Nephron (organoid): ENCODE data around the gene PDZD8.
A peak's percentile ranks its signal among the peaks of the same experiment; 100 is the strongest.

Source experiments
- H3K27ac Mint-ChIP-seq, 3 experiments: 2 replicates each; pipeline ENCODE4 v1.8.0; 2020; ENCODE audit warnings: mixed read lengths in 3 of 3, mild to moderate bottlenecking in 2 of 3, moderate library complexity in 1 of 3
- H3K27me3 Mint-ChIP-seq: 2 replicates; pipeline ENCODE4 v1.8.0; 2021; ENCODE audit warnings: low read depth, mild to moderate bottlenecking, moderate library complexity, mixed read lengths
- H3K36me3 Mint-ChIP-seq: 2 replicates; pipeline ENCODE4 v1.8.0; 2020; ENCODE audit warnings: low read depth, mixed read lengths
- H3K4me1 Mint-ChIP-seq: 2 replicates; pipeline ENCODE4 v1.8.0; 2020; ENCODE audit warnings: mixed read lengths
- H3K4me3 Mint-ChIP-seq, 3 experiments: 2 replicates each; pipeline ENCODE4 v1.8.0; 2020; ENCODE audit warnings: mild to moderate bottlenecking in 3 of 3, mixed read lengths in 3 of 3, moderate library complexity in 2 of 3
- H3K9me3 Mint-ChIP-seq: 2 replicates; pipeline ENCODE4 v1.8.0; 2020; ENCODE audit warnings: mixed read lengths
- TF ChIP-seq, protein P1 (sequence below), 3 experiments: fragments of 200-600 bp; sonication (generic); IDR thresholded peaks; one replicate each; pipeline ENCODE4 v1.5.0; 2021; ENCODE audit warnings: antibody characterized with exemption in 3 of 3; ENCODE audit not compliant: unreplicated experiment in 3 of 3

PDZD8 gene

DNA sequence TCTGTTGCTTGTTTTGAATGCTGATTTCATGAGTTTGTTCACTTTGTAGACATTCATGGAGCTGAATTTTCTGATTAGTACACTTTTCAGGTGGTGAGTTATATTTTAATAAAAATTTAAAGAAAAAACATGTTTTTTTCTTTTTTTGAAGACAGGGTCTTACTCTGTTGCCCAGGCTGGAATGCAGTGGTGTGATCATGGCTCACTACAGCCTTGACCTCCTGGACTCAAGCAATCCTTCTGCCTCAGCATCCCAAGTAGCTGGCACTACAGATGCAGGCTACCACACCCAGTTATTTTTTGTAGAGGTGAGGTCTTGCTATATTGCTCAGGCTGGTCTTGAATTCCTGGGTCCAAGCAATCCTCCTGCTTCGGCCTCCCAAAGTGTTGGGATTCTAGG is 23.7 kb downstream of the PDZD8 start:
- Mint-ChIP-seq H3K4me1 (no peaks in the 10 kb centered on the region), H3K27ac (no peak overlapping the region), H3K4me3 (no peak overlapping the region), H3K27me3 (no peaks in the 10 kb centered on the region), H3K36me3 (no peaks in the 10 kb centered on the region), H3K9me3 (no peaks in the 10 kb centered on the region)
- TF ChIP-seq, protein P1, sequence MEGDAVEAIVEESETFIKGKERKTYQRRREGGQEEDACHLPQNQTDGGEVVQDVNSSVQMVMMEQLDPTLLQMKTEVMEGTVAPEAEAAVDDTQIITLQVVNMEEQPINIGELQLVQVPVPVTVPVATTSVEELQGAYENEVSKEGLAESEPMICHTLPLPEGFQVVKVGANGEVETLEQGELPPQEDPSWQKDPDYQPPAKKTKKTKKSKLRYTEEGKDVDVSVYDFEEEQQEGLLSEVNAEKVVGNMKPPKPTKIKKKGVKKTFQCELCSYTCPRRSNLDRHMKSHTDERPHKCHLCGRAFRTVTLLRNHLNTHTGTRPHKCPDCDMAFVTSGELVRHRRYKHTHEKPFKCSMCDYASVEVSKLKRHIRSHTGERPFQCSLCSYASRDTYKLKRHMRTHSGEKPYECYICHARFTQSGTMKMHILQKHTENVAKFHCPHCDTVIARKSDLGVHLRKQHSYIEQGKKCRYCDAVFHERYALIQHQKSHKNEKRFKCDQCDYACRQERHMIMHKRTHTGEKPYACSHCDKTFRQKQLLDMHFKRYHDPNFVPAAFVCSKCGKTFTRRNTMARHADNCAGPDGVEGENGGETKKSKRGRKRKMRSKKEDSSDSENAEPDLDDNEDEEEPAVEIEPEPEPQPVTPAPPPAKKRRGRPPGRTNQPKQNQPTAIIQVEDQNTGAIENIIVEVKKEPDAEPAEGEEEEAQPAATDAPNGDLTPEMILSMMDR (IDR thresholded peaks at IDR 0.05; ENCODE audit: unreplicated experiment in 3 of 3), result no peak

DNA sequence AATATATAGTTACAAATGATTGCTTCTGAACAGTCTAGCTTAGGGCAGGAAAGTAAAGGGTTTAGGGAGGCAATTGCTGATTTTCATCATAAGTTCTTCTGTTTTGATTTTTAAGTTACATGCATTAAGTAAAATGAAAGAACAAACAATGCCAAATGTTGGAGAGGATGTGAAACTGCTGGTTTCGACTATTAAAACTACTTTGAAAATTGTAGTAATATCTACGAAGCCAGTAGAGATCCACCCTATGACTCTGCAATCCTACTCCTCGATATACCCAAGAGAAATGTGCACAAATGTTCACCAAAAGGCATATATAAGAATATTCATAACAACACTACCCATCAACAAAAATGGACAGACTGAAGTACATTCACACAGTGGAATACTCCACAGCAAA is 24.3 kb downstream of the PDZD8 start:
- no peaks in the 10 kb centered on the region for H3K9me3 Mint-ChIP-seq

DNA sequence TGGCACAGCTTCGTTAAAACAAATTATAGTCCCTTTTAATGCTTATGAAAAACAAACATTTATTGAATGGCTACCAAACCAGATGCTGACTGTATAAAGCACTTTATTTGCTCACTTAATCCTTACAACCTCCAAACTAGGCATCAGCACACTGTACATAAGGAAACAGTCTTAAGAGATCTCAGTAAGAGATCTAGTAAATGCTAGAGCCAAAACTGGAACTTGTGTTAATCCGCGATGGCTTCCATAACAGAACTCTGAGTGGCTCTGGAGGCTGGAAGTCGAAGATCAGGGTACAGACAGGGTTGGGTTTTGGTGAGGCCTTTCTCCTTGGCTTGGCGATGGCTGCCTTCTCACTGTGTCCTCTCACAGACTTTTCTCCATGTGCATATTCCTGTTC is 27.0 kb downstream of the PDZD8 start:
- Mint-ChIP-seq H3K4me1 (peaks cover 9% of the 10 kb centered on the region), H3K9me3 (no peaks in the 10 kb centered on the region), H3K36me3 (no peaks in the 10 kb centered on the region), H3K4me3 (no peak overlapping the region), H3K27ac (no peak overlapping the region), H3K27me3 (no peaks in the 10 kb centered on the region)
- TF ChIP-seq, protein P1 (IDR thresholded peaks at IDR 0.05; ENCODE audit: unreplicated experiment in 3 of 3), result no peak

More for the DNA sequence above, 24.3 kb downstream of the PDZD8 start:
- Mint-ChIP-seq H3K4me1 (no peaks in the 10 kb centered on the region), H3K36me3 (no peaks in the 10 kb centered on the region), H3K4me3 (no peak overlapping the region), H3K27ac (no peak overlapping the region), H3K27me3 (no peaks in the 10 kb centered on the region)
- TF ChIP-seq, protein P1 (IDR thresholded peaks at IDR 0.05; ENCODE audit: unreplicated experiment in 3 of 3), result no peak

DNA sequence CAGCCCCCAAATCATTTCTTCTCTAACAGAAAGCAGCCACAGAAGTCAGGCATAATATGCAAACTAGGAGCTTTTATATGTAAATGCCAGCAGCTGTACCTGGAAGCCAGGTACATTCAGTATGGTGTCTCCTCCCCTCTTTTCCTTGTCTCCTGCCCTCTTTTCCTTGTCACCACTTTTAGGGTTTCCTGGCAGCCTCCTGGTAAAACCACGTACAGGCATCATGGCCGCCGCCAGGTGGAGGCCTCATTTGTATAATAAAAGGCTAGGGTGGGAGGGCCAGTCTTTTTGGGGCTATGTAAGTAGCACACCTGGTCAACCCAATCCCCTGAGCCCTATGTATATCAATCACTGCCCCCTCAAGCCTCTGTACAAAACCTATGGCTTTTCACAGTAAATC is 28.7 kb downstream of the PDZD8 start:
- no peaks in the 10 kb centered on the region for H3K9me3 Mint-ChIP-seq
- TF ChIP-seq, protein P1 (IDR thresholded peaks at IDR 0.05; ENCODE audit: unreplicated experiment in 3 of 3), result no peak
- H3K36me3 Mint-ChIP-seq, result no peaks in the 10 kb centered on the region
- H3K27me3 Mint-ChIP-seq, result no peaks in the 10 kb centered on the region
- H3K4me1 Mint-ChIP-seq, result peaks cover 18% of the 10 kb centered on the region
- no peak overlapping the region for H3K4me3 Mint-ChIP-seq
- H3K27ac Mint-ChIP-seq, result no peak overlapping the region

DNA sequence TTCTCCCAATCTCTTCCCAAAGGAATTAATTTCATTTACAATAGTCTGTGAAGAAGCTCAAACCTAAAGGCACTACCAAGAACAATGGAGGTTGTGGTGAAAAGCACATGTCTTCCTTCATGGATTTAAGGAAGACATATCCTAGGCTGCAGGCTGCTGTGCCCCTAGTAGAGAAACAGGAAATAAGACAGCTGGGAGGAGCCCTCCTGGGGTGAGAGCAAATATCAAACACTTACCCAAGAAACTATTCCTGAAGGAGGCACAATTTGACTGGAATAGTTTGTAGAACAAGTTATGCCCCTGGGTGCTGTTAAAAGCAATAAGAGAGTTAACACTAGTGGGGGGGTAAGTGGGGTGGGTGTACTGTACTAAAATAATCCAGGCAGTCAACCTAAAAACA is 30.1 kb downstream of the PDZD8 start:
- Mint-ChIP-seq H3K4me3 (no peak overlapping the region), H3K27ac (peak overlapping the region; percentile 53 to 77 (median 69)), H3K9me3 (no peaks in the 10 kb centered on the region), H3K4me1 (peaks cover 26% of the 10 kb centered on the region), H3K27me3 (no peaks in the 10 kb centered on the region), H3K36me3 (peaks cover 8% of the 10 kb centered on the region)
- TF ChIP-seq, protein P1 (IDR thresholded peaks at IDR 0.05; ENCODE audit: unreplicated experiment in 3 of 3), result no peak

DNA sequence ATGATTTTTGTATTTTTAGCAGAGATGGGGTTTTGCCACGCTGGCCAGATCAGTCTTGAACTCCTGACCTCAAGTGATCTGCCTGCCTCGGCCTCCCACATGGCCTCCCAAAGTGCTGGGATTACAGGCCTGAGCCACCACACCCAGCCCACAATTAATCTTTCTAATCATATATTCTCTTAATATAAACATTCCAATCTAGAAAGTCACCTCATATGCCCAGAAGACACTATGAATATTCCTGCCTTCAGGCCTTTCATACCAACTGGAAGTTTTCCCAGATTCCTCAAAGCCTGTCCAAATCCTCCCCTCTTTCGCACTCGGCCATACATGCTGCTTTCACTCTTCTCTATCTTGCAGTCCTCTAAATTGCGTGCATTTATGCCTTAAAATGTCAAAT is 32.6 kb downstream of the PDZD8 start:
- peak overlapping the region; percentile 9 to 50 (median 10) for H3K27ac Mint-ChIP-seq
- H3K4me3 Mint-ChIP-seq, result no peak overlapping the region
- TF ChIP-seq, protein P1 (IDR thresholded peaks at IDR 0.05; ENCODE audit: unreplicated experiment in 3 of 3), result no peak

More for the DNA sequence above, 32.6 kb downstream of the PDZD8 start:
- H3K9me3 Mint-ChIP-seq, result no peaks in the 10 kb centered on the region
- H3K4me1 Mint-ChIP-seq, result peaks cover 30% of the 10 kb centered on the region
- H3K36me3 Mint-ChIP-seq, result peaks cover 12% of the 10 kb centered on the region
- H3K27me3 Mint-ChIP-seq, result no peaks in the 10 kb centered on the region
